GM12892 (cell line): ENCODE measurements around the gene DNAJC21.

Experiments used
- POLR2A ChIP-seq: IDR thresholded peaks from 2 replicates; pipeline ENCODE4 v1.6.1; 2011; ENCODE audit warnings: low read depth, low read length, control low read depth
- POLR2AphosphoS5 ChIP-seq: IDR thresholded peaks from 2 replicates; pipeline ENCODE4 v1.6.1; 2011; ENCODE audit warnings: low read depth, low read length, control low read depth

- TF ChIP-seq POLR2A (no peak), POLR2AphosphoS5 (no peak)
These were observed 48.7 kb downstream of the DNAJC21 start for GRCh38 chr5:34977934-34978613.
